ENCODE data around the gene IER5. TPM values are rescaled to one million over a fixed set of nuclear protein-coding genes. Genes with fewer than 3 reads are reported as not detected.
A peak's percentile ranks its signal among the peaks of the same experiment; 100 is the strongest.

Gene IER5
- total RNA-seq, 1 experiment from 2014 or later: 9.4 TPM

- H3K4me1 ChIP-seq: peaks cover 51% of the 10 kb centered on the region
- H3K4me3 ChIP-seq (ENCODE audit: low read depth, low read length): no peak overlapping the region
- peaks cover 9% of the 10 kb centered on the region for H3K36me3 Mint-ChIP-seq (ENCODE audit: insufficient read depth, unreplicated experiment)
- POLR2A ChIA-PET: no interaction called here
- H3K9me3 ChIP-seq: peaks cover 6% of the 10 kb centered on the region; the same call in 1 of the 2 replicates
- H3K4me1 Mint-ChIP-seq (ENCODE audit: low read depth, unreplicated experiment): peaks cover 54% of the 10 kb centered on the region
- intact Hi-C loops (cut with micrococcal nuclease; ENCODE audit: unreplicated experiment): no loop called here
- no peak for TF ChIP-seq CTCF (IDR thresholded peaks at IDR 0.05; ENCODE audit: insufficient read depth in 1 of 2, low read depth in 1 of 2, low read length in 1 of 2, severe bottlenecking in 1 of 2, unreplicated experiment in 1 of 2)
- H3K27ac Mint-ChIP-seq (ENCODE audit: unreplicated experiment): peak overlapping the region; percentile 29
- H3K9me3 Mint-ChIP-seq (ENCODE audit: unreplicated experiment): peaks cover 9% of the 10 kb centered on the region
- H3K4me3 Mint-ChIP-seq (ENCODE audit: unreplicated experiment): no peak overlapping the region
- H3K36me3 ChIP-seq (ENCODE audit: control insufficient read depth, insufficient read depth, low read length): no peaks in the 10 kb centered on the region
- BruUV-seq (replicated peaks): no TSS peak
- H3K27me3 Mint-ChIP-seq (ENCODE audit: insufficient read depth, unreplicated experiment): no peaks in the 10 kb centered on the region
- DNase-seq: no peak
- CTCF ChIA-PET: interaction anchor here (0.6 kb wide), 1 partner anchor 10 kb away, joined by 3 read pairs; no protein-coding TSS in a partner anchor
- no peaks in the 10 kb centered on the region for H3K27me3 ChIP-seq (replicated peaks; ENCODE audit: control insufficient read depth, insufficient read depth, low read length)
Observed at GRCh38 chr1:181122222-181122621, 33.7 kb downstream of the IER5 start.

- H3K4me3 Mint-ChIP-seq (ENCODE audit: unreplicated experiment): no peak overlapping the region
- ChIA-PET POLR2A (no interaction called here), CTCF (no interaction called here)
- Histone ChIP-seq H3K36me3 (ENCODE audit: control insufficient read depth, insufficient read depth, low read length) (no peaks in the 10 kb centered on the region), H3K27me3 (replicated peaks; ENCODE audit: control insufficient read depth, insufficient read depth, low read length) (no peaks in the 10 kb centered on the region), H3K4me1 (peaks cover 43% of the 10 kb centered on the region), H3K4me3 (ENCODE audit: low read depth, low read length) (no peak overlapping the region), H3K9me3 (peaks cover 6% of the 10 kb centered on the region; the same call in 1 of the 2 replicates)
- peaks cover 9% of the 10 kb centered on the region for H3K9me3 Mint-ChIP-seq (ENCODE audit: unreplicated experiment)
- peak overlapping the region; percentile 29 for H3K27ac Mint-ChIP-seq (ENCODE audit: unreplicated experiment)
- no peak for DNase-seq
- BruUV-seq (replicated peaks): no TSS peak
- TF ChIP-seq CTCF (IDR thresholded peaks at IDR 0.05; ENCODE audit: insufficient read depth in 1 of 2, low read depth in 1 of 2, low read length in 1 of 2, severe bottlenecking in 1 of 2, unreplicated experiment in 1 of 2): no peak
- no peaks in the 10 kb centered on the region for H3K27me3 Mint-ChIP-seq (ENCODE audit: insufficient read depth, unreplicated experiment)
- peaks cover 46% of the 10 kb centered on the region for H3K4me1 Mint-ChIP-seq (ENCODE audit: low read depth, unreplicated experiment)
- H3K36me3 Mint-ChIP-seq (ENCODE audit: insufficient read depth, unreplicated experiment): peaks cover under 1% of the 10 kb centered on the region
- intact Hi-C loops (cut with micrococcal nuclease; ENCODE audit: unreplicated experiment): no loop called here
Observed at GRCh38 chr1:181123173-181123572, 34.7 kb downstream of the IER5 start.

GRCh38 chr1:181124291-181124751 lies 35.8 kb downstream of the IER5 start:
- H3K27ac Mint-ChIP-seq (ENCODE audit: unreplicated experiment): no peak overlapping the region
- H3K27me3 Mint-ChIP-seq (ENCODE audit: insufficient read depth, unreplicated experiment): no peaks in the 10 kb centered on the region
- intact Hi-C loops (cut with micrococcal nuclease; ENCODE audit: unreplicated experiment): no loop called here
- CTCF ChIA-PET: no interaction called here
- Histone ChIP-seq H3K4me1 (peaks cover 41% of the 10 kb centered on the region), H3K9me3 (no peaks in the 10 kb centered on the region), H3K27me3 (replicated peaks; ENCODE audit: control insufficient read depth, insufficient read depth, low read length) (no peaks in the 10 kb centered on the region), H3K4me3 (ENCODE audit: low read depth, low read length) (no peak overlapping the region), H3K36me3 (ENCODE audit: control insufficient read depth, insufficient read depth, low read length) (no peaks in the 10 kb centered on the region)
- no peaks in the 10 kb centered on the region for H3K36me3 Mint-ChIP-seq (ENCODE audit: insufficient read depth, unreplicated experiment)
- POLR2A ChIA-PET: no interaction called here
- BruUV-seq (replicated peaks): no TSS peak
- no peak overlapping the region for H3K4me3 Mint-ChIP-seq (ENCODE audit: unreplicated experiment)
- TF ChIP-seq CTCF (IDR thresholded peaks at IDR 0.05; ENCODE audit: insufficient read depth in 1 of 2, low read depth in 1 of 2, low read length in 1 of 2, severe bottlenecking in 1 of 2, unreplicated experiment in 1 of 2): no peak
- no peak for DNase-seq
- peaks cover 9% of the 10 kb centered on the region for H3K9me3 Mint-ChIP-seq (ENCODE audit: unreplicated experiment)
- peaks cover 42% of the 10 kb centered on the region for H3K4me1 Mint-ChIP-seq (ENCODE audit: low read depth, unreplicated experiment)

Data from Caco-2 (cell line).